Fibroblast of skin of right biceps (primary cell): ENCODE data around the gene TRPM1.

ENCODE experiments used
- DNase-seq: peaks from one replicate; pipeline ENCODE4 v3.0.0-alpha.2; 2013

The TRPM1 gene

GRCh38 chr15:31081588-31082250 is 19.8 kb downstream of the TRPM1 start:
- no peak for DNase-seq

GRCh38 chr15:31081056-31081455 is 20.5 kb downstream of the TRPM1 start:
- DNase-seq, result no peak

- no peak for DNase-seq
These were observed 20.9 kb downstream of the TRPM1 start for GRCh38 chr15:31080591-31081014.

GRCh38 chr15:31079519-31079918 is 22.0 kb downstream of the TRPM1 start:
- DNase-seq, result peak; percentile 94

- DNase-seq, result no peak
These were observed 23.1 kb downstream of the TRPM1 start for GRCh38 chr15:31078471-31078870.

GRCh38 chr15:31077941-31078340 is 23.6 kb downstream of the TRPM1 start:
- DNase-seq, result no peak

GRCh38 chr15:31077181-31077580 is 24.3 kb downstream of the TRPM1 start:
- DNase-seq, result no peak

GRCh38 chr15:31074321-31074720 is 27.2 kb downstream of the TRPM1 start:
- no peak for DNase-seq

GRCh38 chr15:31070867-31071266 is 30.7 kb downstream of the TRPM1 start:
- DNase-seq, result no peak

GRCh38 chr15:31069360-31070000 is 32.0 kb downstream of the TRPM1 start:
- DNase-seq, result no peak

GRCh38 chr15:31067890-31068603 is 33.5 kb downstream of the TRPM1 start:
- DNase-seq, result no peak

- no peak for DNase-seq
These were observed 35.7 kb downstream of the TRPM1 start for GRCh38 chr15:31065824-31066223.

- DNase-seq, result peak; percentile 37
These were observed 38.6 kb downstream of the TRPM1 start for GRCh38 chr15:31062911-31063310.

GRCh38 chr15:31062310-31062847 is 39.1 kb downstream of the TRPM1 start:
- peak; percentile 71 for DNase-seq

GRCh38 chr15:31060429-31061140 is 40.9 kb downstream of the TRPM1 start:
- no peak for DNase-seq

- DNase-seq, result no peak
These were observed 43.1 kb downstream of the TRPM1 start for GRCh38 chr15:31058236-31058962.

GRCh38 chr15:31051496-31052080 is 49.9 kb downstream of the TRPM1 start:
- DNase-seq, result no peak

- no peak for DNase-seq
These were observed 50.6 kb downstream of the TRPM1 start for GRCh38 chr15:31050953-31051352.

- DNase-seq, result no peak
These were observed 51.6 kb downstream of the TRPM1 start for GRCh38 chr15:31049682-31050615.

- no peak for DNase-seq
These were observed 52.4 kb downstream of the TRPM1 start for GRCh38 chr15:31049111-31049510.

- DNase-seq, result no peak
These were observed 54.1 kb downstream of the TRPM1 start for GRCh38 chr15:31047437-31047836.
